ENCODE results near the gene ACYP2.

The ACYP2 gene

DNA sequence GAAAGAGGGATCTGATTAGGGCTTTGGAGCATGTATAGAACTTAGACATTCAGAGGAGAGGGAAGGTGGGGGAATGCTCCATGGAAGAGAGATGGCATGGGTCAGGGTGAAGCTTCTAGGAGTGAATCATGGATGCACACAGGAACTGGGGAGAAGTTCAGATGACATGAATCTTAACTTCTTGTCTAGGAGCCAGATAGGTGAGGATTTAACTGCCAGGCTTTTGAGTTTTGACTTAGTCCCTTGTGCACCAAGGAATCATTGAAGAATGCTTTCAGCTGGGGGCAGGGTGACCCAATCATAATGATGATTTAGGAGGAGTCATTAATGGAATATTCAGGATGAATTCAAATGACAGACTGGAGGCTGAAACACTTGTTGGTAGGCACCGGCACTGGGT, 48.7 kb downstream of the ACYP2 start:
- ChIA-PET CTCF (no interaction called here), POLR2A (no interaction called here)
- TF ChIP-seq BHLHE40 (IDR thresholded peaks at IDR 0.05; ENCODE audit: borderline replicate concordance) (no peak), FOXK2 (IDR thresholded peaks at IDR 0.05) (no peak), SP1 (IDR thresholded peaks at IDR 0.05) (no peak), FOXA1 (IDR thresholded peaks at IDR 0.05) (no peak), TARDBP (IDR thresholded peaks at IDR 0.05) (no peak), CTBP1 (IDR thresholded peaks at IDR 0.05; ENCODE audit: borderline replicate concordance) (no peak), ELF4 (IDR thresholded peaks at IDR 0.05) (no peak), FOXM1 (IDR thresholded peaks at IDR 0.05; ENCODE audit: borderline replicate concordance) (no peak), ZNF384 (IDR thresholded peaks at IDR 0.05) (no peak), LEF1 (IDR thresholded peaks at IDR 0.05; ENCODE audit: borderline replicate concordance) (no peak), L3MBTL2 (conservative IDR thresholded peaks at IDR 0.05) (no peak), SUZ12 (IDR thresholded peaks at IDR 0.05) (no peak), NFRKB (IDR thresholded peaks at IDR 0.05) (no peak), HDGF (IDR thresholded peaks at IDR 0.05; ENCODE audit: borderline replicate concordance) (no peak), ARNT (IDR thresholded peaks at IDR 0.05) (no peak)
- TF ChIP-seq, protein P1, sequence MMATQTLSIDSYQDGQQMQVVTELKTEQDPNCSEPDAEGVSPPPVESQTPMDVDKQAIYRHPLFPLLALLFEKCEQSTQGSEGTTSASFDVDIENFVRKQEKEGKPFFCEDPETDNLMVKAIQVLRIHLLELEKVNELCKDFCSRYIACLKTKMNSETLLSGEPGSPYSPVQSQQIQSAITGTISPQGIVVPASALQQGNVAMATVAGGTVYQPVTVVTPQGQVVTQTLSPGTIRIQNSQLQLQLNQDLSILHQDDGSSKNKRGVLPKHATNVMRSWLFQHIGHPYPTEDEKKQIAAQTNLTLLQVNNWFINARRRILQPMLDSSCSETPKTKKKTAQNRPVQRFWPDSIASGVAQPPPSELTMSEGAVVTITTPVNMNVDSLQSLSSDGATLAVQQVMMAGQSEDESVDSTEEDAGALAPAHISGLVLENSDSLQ (IDR thresholded peaks at IDR 0.05), result no peak
- DNase-seq (ENCODE audit: extremely low spot score), result no peak

DNA sequence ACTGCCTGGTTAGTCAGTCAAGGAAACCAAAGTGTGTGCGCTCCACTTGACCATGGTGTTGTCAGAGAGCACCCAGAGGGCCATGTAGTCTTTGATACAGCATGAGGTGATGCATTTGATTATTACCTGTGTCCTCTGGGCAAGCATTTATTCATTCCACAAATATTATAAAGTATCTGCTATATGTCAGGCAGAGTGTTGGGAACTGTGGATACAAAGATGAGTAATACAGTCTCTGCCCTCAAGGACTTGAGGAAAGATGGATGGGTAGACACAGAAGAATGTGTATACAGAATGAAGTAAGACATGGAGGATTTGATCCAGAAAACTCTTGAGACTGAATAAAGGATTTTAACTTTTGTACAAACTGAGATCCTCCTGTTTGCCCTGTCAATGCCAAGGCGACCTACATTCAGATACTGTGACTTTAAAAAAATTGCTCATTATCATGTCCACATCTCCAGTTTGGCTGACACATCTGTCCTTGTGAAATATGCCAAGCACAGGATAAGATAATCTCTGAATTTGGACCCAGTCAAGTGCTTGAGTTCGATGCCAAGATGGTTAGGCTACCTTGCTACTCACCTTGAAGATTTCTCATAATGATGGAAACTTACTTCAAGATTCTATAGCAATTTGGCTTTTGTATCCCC, 50.8 kb downstream of the ACYP2 start:
- ChIA-PET CTCF (interaction anchor here (0.5 to 0.6 kb wide), 2 partner anchors 63 to 313 kb away, joined by 4 read pairs; no protein-coding TSS in a partner anchor), POLR2A (no interaction called here)
- no peak for TF ChIP-seq SUZ12 (IDR thresholded peaks at IDR 0.05)
- no peak for TF ChIP-seq SP1 (IDR thresholded peaks at IDR 0.05)
- no peak for TF ChIP-seq FOXK2 (IDR thresholded peaks at IDR 0.05)
- no peak for TF ChIP-seq FOXM1 (IDR thresholded peaks at IDR 0.05; ENCODE audit: borderline replicate concordance)
- no peak for TF ChIP-seq L3MBTL2 (conservative IDR thresholded peaks at IDR 0.05)
- no peak for TF ChIP-seq BHLHE40 (IDR thresholded peaks at IDR 0.05; ENCODE audit: borderline replicate concordance)
- no peak for TF ChIP-seq LEF1 (IDR thresholded peaks at IDR 0.05; ENCODE audit: borderline replicate concordance)
- no peak for TF ChIP-seq TARDBP (IDR thresholded peaks at IDR 0.05)
- TF ChIP-seq ARNT (IDR thresholded peaks at IDR 0.05), result no peak
- TF ChIP-seq ZNF384 (IDR thresholded peaks at IDR 0.05), result no peak
- TF ChIP-seq NFRKB (IDR thresholded peaks at IDR 0.05), result no peak
- TF ChIP-seq ELF4 (IDR thresholded peaks at IDR 0.05), result no peak
- no peak for TF ChIP-seq HDGF (IDR thresholded peaks at IDR 0.05; ENCODE audit: borderline replicate concordance)
- TF ChIP-seq, protein P1 (IDR thresholded peaks at IDR 0.05), result no peak
- no peak for TF ChIP-seq CTBP1 (IDR thresholded peaks at IDR 0.05; ENCODE audit: borderline replicate concordance)
- no peak for TF ChIP-seq FOXA1 (IDR thresholded peaks at IDR 0.05)
- DNase-seq (ENCODE audit: extremely low spot score), result no peak

DNA sequence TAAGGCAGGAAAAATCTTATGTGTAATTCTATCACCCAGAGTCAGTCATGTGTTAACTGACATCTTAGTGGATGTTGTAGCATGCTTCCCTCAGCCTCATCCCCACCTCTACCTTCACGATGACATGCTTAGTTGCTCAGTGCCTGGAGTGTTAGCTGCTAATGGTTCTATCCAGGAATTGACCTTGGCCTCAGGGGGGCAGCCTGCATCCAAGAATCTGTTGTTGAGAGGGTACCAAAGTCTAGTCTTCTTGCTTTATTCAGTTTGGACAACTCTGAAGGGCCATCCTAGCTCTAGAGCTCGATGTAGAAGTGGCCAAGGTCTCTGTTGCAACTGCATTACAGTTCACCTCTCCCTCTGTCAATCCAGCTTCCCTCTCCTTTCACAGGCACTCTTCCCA, 61.2 kb downstream of the ACYP2 start:
- no peak for TF ChIP-seq HDGF (IDR thresholded peaks at IDR 0.05; ENCODE audit: borderline replicate concordance)
- TF ChIP-seq FOXK2 (IDR thresholded peaks at IDR 0.05), result no peak
- no peak for TF ChIP-seq L3MBTL2 (conservative IDR thresholded peaks at IDR 0.05)
- TF ChIP-seq, protein P1 (IDR thresholded peaks at IDR 0.05), result no peak
- no peak for TF ChIP-seq BHLHE40 (IDR thresholded peaks at IDR 0.05; ENCODE audit: borderline replicate concordance)
- TF ChIP-seq ZNF384 (IDR thresholded peaks at IDR 0.05), result no peak
- DNase-seq (ENCODE audit: extremely low spot score), result peak; percentile 34
- ChIA-PET CTCF (interaction anchor here (0.7 to 1.8 kb wide), 5 partner anchors 9 to 528 kb away, joined by 3 to 7 read pairs (median 3); no protein-coding TSS in a partner anchor), POLR2A (no interaction called here)

DNA sequence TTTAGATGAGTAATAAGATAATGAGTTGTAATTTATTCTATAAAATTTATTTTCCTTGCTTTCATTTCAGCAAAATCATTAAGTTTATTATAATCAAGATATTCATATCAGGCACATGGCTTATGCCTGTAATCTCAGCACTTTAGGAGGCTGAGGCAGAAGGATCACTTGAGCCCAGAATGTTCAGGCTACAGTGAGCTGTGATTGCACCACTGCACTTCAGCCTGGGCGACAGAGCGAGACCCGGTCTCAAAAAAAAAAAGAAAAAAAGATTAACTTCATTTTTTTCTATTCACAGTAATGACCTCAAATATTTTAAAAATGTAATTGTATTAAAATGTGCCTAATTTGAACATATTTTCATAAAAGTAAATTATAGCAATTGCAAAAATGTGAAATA, 67.9 kb downstream of the ACYP2 start:
- POLR2A ChIA-PET, result no interaction called here
- CTCF ChIA-PET, result no interaction called here
- DNase-seq (ENCODE audit: extremely low spot score), result no peak
- TF ChIP-seq TARDBP (IDR thresholded peaks at IDR 0.05) (no peak), HDGF (IDR thresholded peaks at IDR 0.05; ENCODE audit: borderline replicate concordance) (no peak), CTBP1 (IDR thresholded peaks at IDR 0.05; ENCODE audit: borderline replicate concordance) (no peak), L3MBTL2 (conservative IDR thresholded peaks at IDR 0.05) (no peak), FOXK2 (IDR thresholded peaks at IDR 0.05) (no peak), FOXM1 (IDR thresholded peaks at IDR 0.05; ENCODE audit: borderline replicate concordance) (no peak), NFRKB (IDR thresholded peaks at IDR 0.05) (no peak), SUZ12 (IDR thresholded peaks at IDR 0.05) (no peak), ELF4 (IDR thresholded peaks at IDR 0.05) (no peak), ZNF384 (IDR thresholded peaks at IDR 0.05) (no peak), LEF1 (IDR thresholded peaks at IDR 0.05; ENCODE audit: borderline replicate concordance) (no peak), ARNT (IDR thresholded peaks at IDR 0.05) (no peak), BHLHE40 (IDR thresholded peaks at IDR 0.05; ENCODE audit: borderline replicate concordance) (no peak), FOXA1 (IDR thresholded peaks at IDR 0.05) (no peak), SP1 (IDR thresholded peaks at IDR 0.05) (no peak)
- TF ChIP-seq, protein P1 (IDR thresholded peaks at IDR 0.05), result no peak

DNA sequence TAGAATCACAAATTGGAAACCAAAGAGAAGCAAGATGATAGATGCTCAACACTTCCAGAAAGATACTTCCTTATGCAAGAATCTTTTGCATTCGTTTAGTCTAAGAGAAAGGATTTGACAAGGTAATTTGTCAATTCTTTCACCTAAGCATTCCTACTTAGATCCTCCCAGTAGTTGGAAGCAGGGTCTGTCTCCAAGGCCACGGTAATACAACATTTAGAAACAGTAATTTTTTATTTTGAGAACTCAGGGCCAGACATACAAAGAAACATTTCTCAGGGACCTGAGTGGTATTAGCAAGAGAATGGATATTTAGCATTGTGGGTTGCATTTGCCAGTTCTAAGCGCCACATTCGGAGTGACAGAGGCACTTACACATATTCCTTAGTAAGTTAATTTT, 68.6 kb downstream of the ACYP2 start:
- ChIA-PET POLR2A (no interaction called here), CTCF (no interaction called here)
- TF ChIP-seq, protein P1 (IDR thresholded peaks at IDR 0.05), result no peak
- no peak for TF ChIP-seq ZNF384 (IDR thresholded peaks at IDR 0.05)
- TF ChIP-seq NFRKB (IDR thresholded peaks at IDR 0.05), result no peak
- TF ChIP-seq CTBP1 (IDR thresholded peaks at IDR 0.05; ENCODE audit: borderline replicate concordance), result no peak
- no peak for TF ChIP-seq BHLHE40 (IDR thresholded peaks at IDR 0.05; ENCODE audit: borderline replicate concordance)
- TF ChIP-seq LEF1 (IDR thresholded peaks at IDR 0.05; ENCODE audit: borderline replicate concordance), result no peak
- TF ChIP-seq FOXA1 (IDR thresholded peaks at IDR 0.05), result no peak
- no peak for TF ChIP-seq FOXK2 (IDR thresholded peaks at IDR 0.05)
- DNase-seq (ENCODE audit: extremely low spot score), result no peak
